GM21526 (cell line): ENCODE data around the gene FRS2.

Experiments used
- ATAC-seq: cut with Tn5 transposase; IDR thresholded peaks from one replicate; pipeline ENCODE4 v1.9.1; 2021; ENCODE audit warnings: moderate library complexity; ENCODE audit not compliant: unreplicated experiment, low FRiP score

FRS2 gene

GRCh38 chr12:69500631-69501030 is 30.4 kb downstream of the FRS2 start:
- ATAC-seq = no peak

- ATAC-seq = no peak
Measured at GRCh38 chr12:69501154-69501895, 31.1 kb downstream of the FRS2 start.

- ATAC-seq = no peak
Measured at GRCh38 chr12:69502345-69503081, 32.3 kb downstream of the FRS2 start.

GRCh38 chr12:69508091-69508490 is 37.9 kb downstream of the FRS2 start:
- no peak for ATAC-seq

- ATAC-seq = no peak
Measured at GRCh38 chr12:69508621-69509020, 38.4 kb downstream of the FRS2 start.

GRCh38 chr12:69509308-69509736 is 39.1 kb downstream of the FRS2 start:
- no peak for ATAC-seq

GRCh38 chr12:69509904-69510827 is 40.0 kb downstream of the FRS2 start:
- ATAC-seq = no peak

GRCh38 chr12:69511016-69511415 is 40.8 kb downstream of the FRS2 start:
- no peak for ATAC-seq

GRCh38 chr12:69511469-69512267 is 41.5 kb downstream of the FRS2 start:
- ATAC-seq = no peak

- ATAC-seq = no peak
Measured at GRCh38 chr12:69512820-69513219, 42.6 kb downstream of the FRS2 start.

GRCh38 chr12:69513297-69513696 is 43.1 kb downstream of the FRS2 start:
- no peak for ATAC-seq

- no peak for ATAC-seq
Measured at GRCh38 chr12:69514111-69514510, 43.9 kb downstream of the FRS2 start.

- no peak for ATAC-seq
Measured at GRCh38 chr12:69514845-69515244, 44.7 kb downstream of the FRS2 start.

- no peak for ATAC-seq
Measured at GRCh38 chr12:69515394-69515930, 45.3 kb downstream of the FRS2 start.

- no peak for ATAC-seq
Measured at GRCh38 chr12:69516950-69517349, 46.8 kb downstream of the FRS2 start.

GRCh38 chr12:69517406-69517805 is 47.2 kb downstream of the FRS2 start:
- no peak for ATAC-seq

- ATAC-seq = no peak
Measured at GRCh38 chr12:69519871-69520270, 49.7 kb downstream of the FRS2 start.

- no peak for ATAC-seq
Measured at GRCh38 chr12:69523433-69524330, 53.5 kb downstream of the FRS2 start.

GRCh38 chr12:69524331-69524630 is 54.1 kb downstream of the FRS2 start:
- no peak for ATAC-seq
